HepG2 (cell line): ENCODE data around the gene GALR3. TPM values are rescaled to one million over a fixed set of nuclear protein-coding genes. Genes with fewer than 3 reads are reported as not detected.
A peak's percentile ranks its signal among the peaks of the same experiment; 100 is the strongest.

Experiments
- ARNT ChIP-seq: fragments of 450-650 bp; IDR thresholded peaks from 2 replicates; pipeline ENCODE4 v1.6.1; 2017
- BRCA1 ChIP-seq: sonication (generic); formaldehyde crosslinking; IDR thresholded peaks from 2 replicates; pipeline ENCODE4 v1.4.0; 2020; ENCODE audit warnings: missing genetic modification reagents
- HOXA3 ChIP-seq: sonication (generic); formaldehyde crosslinking; IDR thresholded peaks from 2 replicates; pipeline ENCODE4 v1.5.0; 2020; ENCODE audit warnings: missing genetic modification reagents
- JUN ChIP-seq: sonication (generic); formaldehyde crosslinking; IDR thresholded peaks from 2 replicates; pipeline ENCODE4 v1.4.0; 2020; ENCODE audit warnings: mild to moderate bottlenecking, missing genetic modification reagents
- PAF1 ChIP-seq: IDR thresholded peaks from 2 replicates; pipeline ENCODE4 v1.6.1; 2016; ENCODE audit warnings: missing genetic modification reagents, missing compliant biosample characterization
- PHB2 ChIP-seq: fragments of 450-650 bp; IDR thresholded peaks from 2 replicates; pipeline ENCODE4 v1.6.1; 2018; ENCODE audit not compliant: partially characterized antibody
- PHF20 ChIP-seq: sonication (generic); formaldehyde crosslinking; IDR thresholded peaks from 2 replicates; pipeline ENCODE4 v1.5.0; 2020; ENCODE audit warnings: mild to moderate bottlenecking, missing genetic modification reagents
- RXRB ChIP-seq: IDR thresholded peaks from 2 replicates; pipeline ENCODE4 v1.6.1; 2016; ENCODE audit warnings: borderline replicate concordance, missing genetic modification reagents, missing compliant biosample characterization
- SIN3A ChIP-seq: IDR thresholded peaks from 2 replicates; pipeline ENCODE4 v1.6.1; 2011; ENCODE audit warnings: low read depth, mild to moderate bottlenecking, control low read depth, low read length, borderline replicate concordance
- SOX5 ChIP-seq: IDR thresholded peaks from 2 replicates; pipeline ENCODE4 v1.6.1; 2016; ENCODE audit warnings: borderline replicate concordance
- SP1 ChIP-seq, 2 experiments: fragments of 450-650 bp in 1 of 2; sonication (generic) in 1 of 2; formaldehyde crosslinking in 1 of 2; IDR thresholded peaks; 2 replicates each; pipeline versions ENCODE4 v1.4.0 to v1.6.1; 2016 to 2020; ENCODE audit warnings: missing genetic modification reagents in 1 of 2
- SRSF9 ChIP-seq: fragments of 200-400 bp; formaldehyde crosslinking; IDR thresholded peaks from 2 replicates; pipeline ENCODE4 v1.6.1; 2018; ENCODE audit warnings: borderline replicate concordance, mild to moderate bottlenecking, low read depth, low read length; ENCODE audit not compliant: insufficient read depth, poor library complexity, severe bottlenecking
- TEAD2 ChIP-seq: sonication (generic); formaldehyde crosslinking; IDR thresholded peaks from 2 replicates; pipeline ENCODE4 v1.9.0; 2021; ENCODE audit warnings: missing genetic modification reagents
- ZNF33A ChIP-seq: sonication (generic); formaldehyde crosslinking; IDR thresholded peaks from 2 replicates; pipeline ENCODE4 v1.5.1; 2020; ENCODE audit warnings: missing genetic modification reagents, mild to moderate bottlenecking, moderate library complexity, borderline replicate concordance
- ZNF746 ChIP-seq: sonication (generic); formaldehyde crosslinking; IDR thresholded peaks from 2 replicates; pipeline ENCODE4 v1.8.0; 2022; ENCODE audit warnings: mild to moderate bottlenecking, missing genetic modification reagents
- polyA plus RNA-seq, 8 experiments: library from polyadenylated mRNA; depleted of rRNA in 3 of 8; stranded (reverse) in 7 of 8; unstranded in 1 of 8; fragments of >200 nt; fragmentation: Illumina TruSeq in 4 of 8; extraction: Trizol in 4 of 8; gene quantifications; 2 replicates each; pipeline versions ENCODE4 v1.2.1 to v1.2.3, GENCODE V29; 2011 to 2016; ENCODE audit warnings: low read depth in 4 of 8, missing spikeins in 1 of 8, mixed read lengths in 1 of 8; ENCODE audit not compliant: insufficient read depth in 1 of 8
- total RNA-seq, 5 experiments: library from RNA; depleted of rRNA; stranded (reverse); fragments of >200 nt; fragmentation: Illumina TruSeq; extraction: Trizol; gene quantifications; 2 replicates each; pipeline ENCODE4 v1.2.3, GENCODE V29; 2016; ENCODE audit warnings: low read depth in 1 of 5
- TF ChIP-seq, protein P1 (sequence below): sonication (generic); formaldehyde crosslinking; IDR thresholded peaks from 2 replicates; pipeline ENCODE4 v1.4.0; 2020; ENCODE audit warnings: missing genetic modification reagents
- TF ChIP-seq, protein P2 (sequence below): sonication (generic); formaldehyde crosslinking; IDR thresholded peaks from 2 replicates; pipeline ENCODE4 v1.4.0; 2020; ENCODE audit warnings: missing genetic modification reagents, mild to moderate bottlenecking, borderline replicate concordance
- TF ChIP-seq, protein P3 (sequence below): fragments of 450-650 bp; IDR thresholded peaks from 2 replicates; pipeline ENCODE4 v1.6.1; 2016
- TF ChIP-seq, protein P4 (sequence below): sonication (generic); formaldehyde crosslinking; IDR thresholded peaks from 2 replicates; pipeline ENCODE4 v1.8.1; 2023; ENCODE audit warnings: mild to moderate bottlenecking, missing genetic modification reagents
- TF ChIP-seq, protein P5 (sequence below): sonication (generic); formaldehyde crosslinking; IDR thresholded peaks from 2 replicates; pipeline ENCODE4 v1.8.1; 2023; ENCODE audit warnings: missing genetic modification reagents, inconsistent platforms, borderline replicate concordance

Gene GALR3
- total and polyA plus RNA-seq, 2 of the 13 experiments (the other 11 are each of a cell fraction or from before 2014, with no cell fraction given): 0.13 TPM; not detected in 1

DNA sequence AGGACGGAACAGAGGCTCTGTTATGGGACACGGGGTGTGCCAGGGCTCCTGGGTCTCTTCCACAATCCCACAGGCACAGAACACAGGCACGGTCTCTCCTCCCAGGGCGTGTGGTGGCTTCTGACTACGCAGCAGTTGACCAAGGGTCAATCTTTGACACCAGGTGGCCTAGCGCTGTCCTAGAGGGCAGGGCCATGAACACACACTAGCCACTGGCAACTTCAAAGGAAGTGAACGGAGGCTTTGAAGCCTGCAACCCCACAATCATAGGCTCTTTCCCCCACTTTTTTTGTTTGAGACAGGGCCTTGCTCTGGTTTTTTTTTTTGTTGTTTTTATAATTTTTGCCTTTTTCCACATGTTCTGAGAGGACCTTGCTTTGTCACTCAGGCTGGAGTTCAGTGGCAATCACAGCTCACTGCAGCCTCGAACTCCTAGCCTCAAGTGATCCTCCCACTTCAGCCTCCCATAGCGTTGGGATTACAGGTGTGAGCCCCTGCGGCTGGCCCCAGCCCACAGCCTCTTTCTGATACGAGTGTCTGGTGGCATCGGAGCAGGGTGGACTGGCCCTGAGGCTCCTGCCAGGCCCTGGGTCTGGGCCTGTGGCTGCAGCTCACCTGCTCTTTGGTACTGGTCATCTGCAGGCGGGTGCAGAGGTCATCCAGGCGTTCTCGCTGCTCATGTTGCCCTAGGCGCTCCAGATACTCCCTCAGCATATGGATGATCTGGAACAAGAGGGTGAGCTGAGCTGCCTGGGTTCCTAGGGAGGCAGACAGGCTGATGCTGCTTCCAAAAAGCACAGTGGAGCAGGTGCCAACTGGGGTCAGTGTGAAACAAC, 9.1 kb downstream of the GALR3 start (continued):
- no peak for TF ChIP-seq ZNF33A
- TF ChIP-seq, protein P1, sequence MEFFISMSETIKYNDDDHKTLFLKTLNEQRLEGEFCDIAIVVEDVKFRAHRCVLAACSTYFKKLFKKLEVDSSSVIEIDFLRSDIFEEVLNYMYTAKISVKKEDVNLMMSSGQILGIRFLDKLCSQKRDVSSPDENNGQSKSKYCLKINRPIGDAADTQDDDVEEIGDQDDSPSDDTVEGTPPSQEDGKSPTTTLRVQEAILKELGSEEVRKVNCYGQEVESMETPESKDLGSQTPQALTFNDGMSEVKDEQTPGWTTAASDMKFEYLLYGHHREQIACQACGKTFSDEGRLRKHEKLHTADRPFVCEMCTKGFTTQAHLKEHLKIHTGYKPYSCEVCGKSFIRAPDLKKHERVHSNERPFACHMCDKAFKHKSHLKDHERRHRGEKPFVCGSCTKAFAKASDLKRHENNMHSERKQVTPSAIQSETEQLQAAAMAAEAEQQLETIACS: no peak
- no peak for TF ChIP-seq SP1 (IDR thresholded peaks at IDR 0.05)
- no peak for TF ChIP-seq SP1 (CRISPR knock-in tag; IDR thresholded peaks at IDR 0.05)
- TF ChIP-seq ARNT: no peak
- TF ChIP-seq, protein P2, sequence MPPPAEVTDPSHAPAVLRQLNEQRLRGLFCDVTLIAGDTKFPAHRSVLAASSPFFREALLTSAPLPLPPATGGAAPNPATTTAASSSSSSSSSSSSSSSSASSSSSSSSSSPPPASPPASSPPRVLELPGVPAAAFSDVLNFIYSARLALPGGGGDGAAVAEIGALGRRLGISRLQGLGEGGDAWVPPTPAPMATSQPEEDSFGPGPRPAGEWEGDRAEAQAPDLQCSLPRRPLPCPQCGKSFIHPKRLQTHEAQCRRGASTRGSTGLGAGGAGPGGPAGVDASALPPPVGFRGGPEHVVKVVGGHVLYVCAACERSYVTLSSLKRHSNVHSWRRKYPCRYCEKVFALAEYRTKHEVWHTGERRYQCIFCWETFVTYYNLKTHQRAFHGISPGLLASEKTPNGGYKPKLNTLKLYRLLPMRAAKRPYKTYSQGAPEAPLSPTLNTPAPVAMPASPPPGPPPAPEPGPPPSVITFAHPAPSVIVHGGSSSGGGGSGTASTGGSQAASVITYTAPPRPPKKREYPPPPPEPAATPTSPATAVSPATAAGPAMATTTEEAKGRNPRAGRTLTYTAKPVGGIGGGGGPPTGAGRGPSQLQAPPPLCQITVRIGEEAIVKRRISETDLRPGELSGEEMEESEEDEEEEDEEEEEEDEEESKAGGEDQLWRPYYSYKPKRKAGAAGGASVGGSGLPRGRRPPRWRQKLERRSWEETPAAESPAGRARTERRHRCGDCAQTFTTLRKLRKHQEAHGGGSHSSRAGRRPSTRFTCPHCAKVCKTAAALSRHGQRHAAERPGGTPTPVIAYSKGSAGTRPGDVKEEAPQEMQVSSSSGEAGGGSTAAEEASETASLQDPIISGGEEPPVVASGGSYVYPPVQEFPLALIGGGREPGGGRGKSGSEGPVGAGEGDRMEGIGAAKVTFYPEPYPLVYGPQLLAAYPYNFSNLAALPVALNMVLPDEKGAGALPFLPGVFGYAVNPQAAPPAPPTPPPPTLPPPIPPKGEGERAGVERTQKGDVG (CRISPR knock-in tag): peak; percentile 37; the same call in 1 of the 2 replicates
- no peak for TF ChIP-seq SRSF9
- no peak for TF ChIP-seq JUN
- TF ChIP-seq, protein P3, sequence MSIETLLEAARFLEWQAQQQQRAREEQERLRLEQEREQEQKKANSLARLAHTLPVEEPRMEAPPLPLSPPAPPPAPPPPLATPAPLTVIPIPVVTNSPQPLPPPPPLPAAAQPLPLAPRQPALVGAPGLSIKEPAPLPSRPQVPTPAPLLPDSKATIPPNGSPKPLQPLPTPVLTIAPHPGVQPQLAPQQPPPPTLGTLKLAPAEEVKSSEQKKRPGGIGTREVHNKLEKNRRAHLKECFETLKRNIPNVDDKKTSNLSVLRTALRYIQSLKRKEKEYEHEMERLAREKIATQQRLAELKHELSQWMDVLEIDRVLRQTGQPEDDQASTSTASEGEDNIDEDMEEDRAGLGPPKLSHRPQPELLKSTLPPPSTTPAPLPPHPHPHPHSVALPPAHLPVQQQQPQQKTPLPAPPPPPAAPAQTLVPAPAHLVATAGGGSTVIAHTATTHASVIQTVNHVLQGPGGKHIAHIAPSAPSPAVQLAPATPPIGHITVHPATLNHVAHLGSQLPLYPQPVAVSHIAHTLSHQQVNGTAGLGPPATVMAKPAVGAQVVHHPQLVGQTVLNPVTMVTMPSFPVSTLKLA: 0 out of 2 replicates have a peak, but pooled peaks have one; percentile 3
- TF ChIP-seq, protein P4, sequence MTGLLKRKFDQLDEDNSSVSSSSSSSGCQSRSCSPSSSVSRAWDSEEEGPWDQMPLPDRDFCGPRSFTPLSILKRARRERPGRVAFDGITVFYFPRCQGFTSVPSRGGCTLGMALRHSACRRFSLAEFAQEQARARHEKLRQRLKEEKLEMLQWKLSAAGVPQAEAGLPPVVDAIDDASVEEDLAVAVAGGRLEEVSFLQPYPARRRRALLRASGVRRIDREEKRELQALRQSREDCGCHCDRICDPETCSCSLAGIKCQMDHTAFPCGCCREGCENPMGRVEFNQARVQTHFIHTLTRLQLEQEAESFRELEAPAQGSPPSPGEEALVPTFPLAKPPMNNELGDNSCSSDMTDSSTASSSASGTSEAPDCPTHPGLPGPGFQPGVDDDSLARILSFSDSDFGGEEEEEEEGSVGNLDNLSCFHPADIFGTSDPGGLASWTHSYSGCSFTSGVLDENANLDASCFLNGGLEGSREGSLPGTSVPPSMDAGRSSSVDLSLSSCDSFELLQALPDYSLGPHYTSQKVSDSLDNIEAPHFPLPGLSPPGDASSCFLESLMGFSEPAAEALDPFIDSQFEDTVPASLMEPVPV (CRISPR knock-in tag): no peak
- TF ChIP-seq SIN3A: no peak
- TF ChIP-seq PAF1: no peak
- TF ChIP-seq PHB2: no peak
- no peak for TF ChIP-seq BRCA1 (CRISPR knock-in tag)
- TF ChIP-seq RXRB (CRISPR knock-in tag): peak; percentile 51; the same call in 1 of the 2 replicates
- TF ChIP-seq TEAD2 (CRISPR knock-in tag): no peak
- no peak for TF ChIP-seq ZNF746 (CRISPR knock-in tag)
- TF ChIP-seq HOXA3 (CRISPR knock-in tag): peak; percentile 34; the same call in 1 of the 2 replicates
- TF ChIP-seq PHF20 (CRISPR knock-in tag): no peak
- no peak for TF ChIP-seq SOX5 (CRISPR knock-in tag)
- TF ChIP-seq, protein P5, sequence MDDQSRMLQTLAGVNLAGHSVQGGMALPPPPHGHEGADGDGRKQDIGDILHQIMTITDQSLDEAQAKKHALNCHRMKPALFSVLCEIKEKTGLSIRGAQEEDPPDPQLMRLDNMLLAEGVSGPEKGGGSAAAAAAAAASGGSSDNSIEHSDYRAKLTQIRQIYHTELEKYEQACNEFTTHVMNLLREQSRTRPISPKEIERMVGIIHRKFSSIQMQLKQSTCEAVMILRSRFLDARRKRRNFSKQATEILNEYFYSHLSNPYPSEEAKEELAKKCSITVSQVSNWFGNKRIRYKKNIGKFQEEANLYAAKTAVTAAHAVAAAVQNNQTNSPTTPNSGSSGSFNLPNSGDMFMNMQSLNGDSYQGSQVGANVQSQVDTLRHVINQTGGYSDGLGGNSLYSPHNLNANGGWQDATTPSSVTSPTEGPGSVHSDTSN (CRISPR knock-in tag): no peak
